Gastrocnemius medialis (tissue), 4 donors: ENCODE results near the gene HAO1.

ENCODE experiments used
- CTCF ChIP-seq, 5 experiments: fragments of 450-650 bp in 3 of 5; fragments of 200-600 bp in 2 of 5; sonication (generic) in 2 of 5; IDR thresholded peaks in 4 of 5; conservative IDR thresholded peaks in 1 of 5; 1 replicate in 4 of 5; 2 replicates in 1 of 5; pipeline ENCODE4 v1.5.1; 2016 to 2019; ENCODE audit warnings: antibody characterized with exemption in 5 of 5, mild to moderate bottlenecking in 3 of 5, moderate library complexity in 3 of 5
- POLR2A ChIP-seq, 2 donors: fragments of 450-650 bp; IDR thresholded peaks; one replicate each; pipeline ENCODE4 v1.6.1; 2017; ENCODE audit warnings: antibody characterized with exemption in 2 of 2, mild to moderate bottlenecking in 2 of 2, moderate library complexity in 2 of 2

GRCh38 chr20:7902879-7903278, 37.4 kb downstream of the HAO1 start:
- TF ChIP-seq POLR2A (IDR thresholded peaks at IDR 0.05) (no peak), CTCF (IDR thresholded peaks at IDR 0.05 in 4 of 5, conservative IDR thresholded peaks at IDR 0.05 in 1 of 5) (no peak)
